ENCODE results near the gene SEC61A1.

Gene SEC61A1

GRCh38 chr3:128051837-128052594 lies at the start of gene SEC61A1:
TSS of gene SEC61A1 (plus strand) at chr3:128052437. CDS start at chr3:128052553, 116 bp downstream.
- FAIRE-seq, result no peak

- no peak for FAIRE-seq
Measured at GRCh38 chr3:128004661-128005060, 47.6 kb upstream of the SEC61A1 start.

- FAIRE-seq, result no peak
Measured at GRCh38 chr3:128006061-128007032, 45.9 kb upstream of the SEC61A1 start.

- FAIRE-seq, result no peak
Measured at GRCh38 chr3:128007033-128007424, 45.2 kb upstream of the SEC61A1 start.

- FAIRE-seq, result no peak
Measured at GRCh38 chr3:128009952-128010846, 42.0 kb upstream of the SEC61A1 start.

- FAIRE-seq, result no peak
Measured at GRCh38 chr3:128011140-128011539, 41.1 kb upstream of the SEC61A1 start.

GRCh38 chr3:128012050-128012449 lies 40.2 kb upstream of the SEC61A1 start:
- FAIRE-seq, result no peak

GRCh38 chr3:128014548-128014947 lies 37.7 kb upstream of the SEC61A1 start:
- FAIRE-seq, result no peak

GRCh38 chr3:128016502-128016901 lies 35.7 kb upstream of the SEC61A1 start:
- no peak for FAIRE-seq

GRCh38 chr3:128021768-128022372 lies 30.4 kb upstream of the SEC61A1 start:
- no peak for FAIRE-seq

- no peak for FAIRE-seq
Measured at GRCh38 chr3:128033102-128033501, 19.1 kb upstream of the SEC61A1 start.

- FAIRE-seq, result no peak
Measured at GRCh38 chr3:128036119-128036518, 16.1 kb upstream of the SEC61A1 start.

- FAIRE-seq, result no peak
Measured at GRCh38 chr3:128040041-128040440, 12.2 kb upstream of the SEC61A1 start.

- no peak for FAIRE-seq
Measured at GRCh38 chr3:128040660-128041059, 11.6 kb upstream of the SEC61A1 start.

GRCh38 chr3:128041344-128041743 lies 10.9 kb upstream of the SEC61A1 start:
- no peak for FAIRE-seq

GRCh38 chr3:128050597-128050996 lies 1.6 kb upstream of the SEC61A1 start:
- no peak for FAIRE-seq

GRCh38 chr3:128051459-128051836 lies 789 bp upstream of the SEC61A1 start:
- FAIRE-seq, result no peak

- FAIRE-seq, result no peak
Measured at GRCh38 chr3:128052595-128053351, 536 bp downstream of the SEC61A1 start.

- no peak for FAIRE-seq
Measured at GRCh38 chr3:128053614-128054013, 1.4 kb downstream of the SEC61A1 start.

- no peak for FAIRE-seq
Measured at GRCh38 chr3:128054367-128054766, 2.1 kb downstream of the SEC61A1 start.

GRCh38 chr3:128056258-128056657 lies 4.0 kb downstream of the SEC61A1 start:
- no peak for FAIRE-seq
